Measurements from ENCODE around the gene GNG14. TPM values are rescaled to one million over a fixed set of nuclear protein-coding genes. Genes with fewer than 3 reads are reported as not detected.

GNG14 gene
- total RNA-seq, 3 donors from 2014 or later (not counting 1 experiment from before 2014, with no cell fraction given): not detected

DNA sequence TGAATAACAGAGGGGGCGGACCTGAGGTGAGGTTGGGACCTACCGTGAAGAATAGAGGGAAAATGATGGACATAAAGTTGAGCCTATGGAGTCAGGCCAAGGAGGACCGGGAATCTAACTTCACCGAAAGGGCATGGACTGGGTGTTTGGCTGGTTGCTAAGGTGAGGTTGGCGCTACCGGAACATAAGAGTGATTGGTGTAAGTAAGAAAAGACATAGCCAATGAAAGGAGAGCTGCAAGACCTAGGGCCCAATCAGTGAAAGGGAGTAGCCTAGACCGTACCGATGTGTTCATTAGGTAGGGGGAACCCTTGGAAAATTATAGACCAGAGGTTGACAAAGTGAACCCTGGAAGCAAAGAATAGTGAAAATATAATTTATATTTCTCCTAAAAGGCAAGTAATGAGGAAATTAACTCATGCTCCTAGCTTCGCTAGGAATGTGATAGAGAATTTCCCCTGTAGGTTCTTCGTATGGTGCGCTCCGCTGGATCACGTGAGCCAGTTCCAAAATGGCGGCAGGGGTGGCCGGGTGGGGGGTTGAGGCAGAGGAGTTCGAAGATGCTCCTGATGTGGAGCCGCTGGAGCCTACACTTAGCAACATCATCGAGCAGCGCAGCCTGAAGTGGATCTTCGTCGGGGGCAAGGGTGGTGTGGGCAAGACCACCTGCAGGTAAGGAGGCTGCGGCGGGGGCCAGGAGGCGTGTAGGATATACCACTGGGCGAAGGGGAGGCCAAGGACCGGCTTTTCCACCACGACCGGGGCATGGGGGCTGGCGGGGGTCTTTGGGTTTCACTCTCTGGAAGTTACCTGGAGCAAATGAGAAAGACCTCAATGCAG, 49.4 kb downstream of the GNG14 start, which contains the start of gene GET3:
Gene GET3 (plus strand): TSS at position 503 of the 840 bp plus-strand sequence. CDS start 9 bp downstream, at position 512.
- H3K27me3 ChIP-seq (ENCODE audit: control insufficient read depth, insufficient read depth, low read length): no peaks in the 10 kb centered on the region
- H3K36me3 ChIP-seq (ENCODE audit: control insufficient read depth, insufficient read depth, low read length): peaks cover 5% of the 10 kb centered on the region
- DNase-seq (peak; percentile 73 to 92), ATAC-seq (peak; percentile 72 to 85 (median 76))
- under 1% methylated on average over 29 of the region's 29 CpGs for WGBS (ENCODE audit: insufficient coverage)
- peak within 1 kb of the TSS; percentile 83 for H3K27ac ChIP-seq (ENCODE audit: low read length)
- intact Hi-C loops (cut with micrococcal nuclease): loop anchor here (2.0 kb wide), 1 partner anchor 56 kb away; no protein-coding TSS in a partner anchor
- H3K4me1 ChIP-seq (ENCODE audit: control insufficient read depth, insufficient read depth, low read length): peaks cover 43% of the 10 kb centered on the region
- H3K36me3 Mint-ChIP-seq: no peaks in the 10 kb centered on the region
- peak within 1 kb of the TSS; percentile 58 for H3K4me3 ChIP-seq (ENCODE audit: low read length)
- no peaks in the 10 kb centered on the region for H3K27me3 Mint-ChIP-seq (ENCODE audit: low read depth in 2 of 2)
- peak within 1 kb of the TSS; percentile 90 to 92 for H3K27ac Mint-ChIP-seq
- H3K9me3 Mint-ChIP-seq: no peaks in the 10 kb centered on the region
- no peaks in the 10 kb centered on the region for H3K9me3 ChIP-seq (ENCODE audit: control insufficient read depth, insufficient read depth, low read length)
- peak within 1 kb of the TSS; percentile 93 for H3K4me3 Mint-ChIP-seq
- H3K4me1 Mint-ChIP-seq: peaks cover 34 to 45% of the 10 kb centered on the region in 2 donors
- TF ChIP-seq CTCF (IDR thresholded peaks at IDR 0.05): no peak

DNA sequence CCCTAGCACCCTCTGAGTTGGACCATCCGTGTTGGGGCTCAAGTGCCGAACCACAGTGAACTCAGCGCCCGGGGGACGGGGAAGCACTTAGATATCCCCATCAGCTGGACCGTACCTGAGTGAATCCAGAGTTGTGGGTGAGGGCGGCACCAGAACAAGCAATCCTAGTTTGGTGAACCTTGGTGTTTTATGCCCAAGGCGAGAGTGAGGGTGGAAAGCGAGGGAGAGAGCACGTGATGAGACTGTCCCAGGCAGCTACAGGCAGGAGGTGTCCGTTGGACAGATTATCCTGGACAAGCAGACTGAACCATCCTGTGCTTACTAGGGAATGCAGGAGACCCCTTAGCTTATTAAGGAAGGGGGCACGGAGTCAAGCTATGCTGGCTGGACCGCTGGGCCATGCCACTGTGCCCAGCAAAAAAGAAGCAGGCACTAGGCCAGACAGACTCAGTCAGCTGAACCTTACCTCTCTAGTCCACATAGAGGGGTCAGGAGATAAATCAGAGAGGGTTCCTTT, 50.1 kb downstream of the GNG14 start:
- WGBS (ENCODE audit: insufficient coverage): 14% methylated on average over 13 of the region's 13 CpGs
- Mint-ChIP-seq H3K27ac (peak overlapping the region; percentile 90 to 92), H3K9me3 (no peaks in the 10 kb centered on the region)

More for the DNA sequence above, 50.1 kb downstream of the GNG14 start:
- Mint-ChIP-seq H3K4me3 (peak overlapping the region; percentile 93), H3K36me3 (no peaks in the 10 kb centered on the region), H3K4me1 (peaks cover 28 to 39% of the 10 kb centered on the region in 2 donors), H3K27me3 (ENCODE audit: low read depth in 2 of 2) (no peaks in the 10 kb centered on the region)
- peaks cover 4% of the 10 kb centered on the region for H3K36me3 ChIP-seq (ENCODE audit: control insufficient read depth, insufficient read depth, low read length)
- H3K4me3 ChIP-seq (ENCODE audit: low read length): peak overlapping the region; percentile 58
- no peaks in the 10 kb centered on the region for H3K27me3 ChIP-seq (ENCODE audit: control insufficient read depth, insufficient read depth, low read length)
- ATAC-seq (no peak), DNase-seq (no peak)
- H3K9me3 ChIP-seq (ENCODE audit: control insufficient read depth, insufficient read depth, low read length): no peaks in the 10 kb centered on the region
- intact Hi-C loops (cut with micrococcal nuclease): loop anchor here (2.0 kb wide), 1 partner anchor 55 kb away; no protein-coding TSS in a partner anchor
- peaks cover 36% of the 10 kb centered on the region for H3K4me1 ChIP-seq (ENCODE audit: control insufficient read depth, insufficient read depth, low read length)
- TF ChIP-seq CTCF (IDR thresholded peaks at IDR 0.05): no peak
- peak overlapping the region; percentile 83 for H3K27ac ChIP-seq (ENCODE audit: low read length)

Other genes starting within 250 kb of the GNG14 start
- 1 to 10 TPM; 3.5 to 6.1 (median 3.9) TPM for gene ZNF443, start 247.0 kb upstream of the GNG14 start, total RNA-seq
- 1 to 10 TPM; 4.1 to 4.7 (median 4.1) TPM for gene ZNF709, start 203.2 kb upstream of the GNG14 start, total RNA-seq
- 10 to 100 TPM; 22.0 to 27.1 (median 23.3) TPM for gene ZNF564, start 136.5 kb upstream of the GNG14 start, total RNA-seq
- gene ZNF490, start 77.2 kb upstream of the GNG14 start, total RNA-seq: 10 to 100 TPM; 12.0 to 21.4 (median 20.9) TPM
- gene ZNF791, start 77.1 kb upstream of the GNG14 start, total RNA-seq: 10 to 100 TPM; 52.6 to 62.0 (median 56.5) TPM
- 100 to 1,000 TPM; 107 to 118 (median 112) TPM for gene MAN2B1, start 21.3 kb upstream of the GNG14 start, total RNA-seq
- gene WDR83, start 21.2 kb upstream of the GNG14 start, total RNA-seq: 10 to 100 TPM; 17.0 to 25.8 (median 25.1) TPM
- 100 to 1,000 TPM; 143 to 193 (median 145) TPM for gene DHPS, start 6.1 kb upstream of the GNG14 start, total RNA-seq
- gene FBXW9, start 8.6 kb downstream of the GNG14 start, total RNA-seq: 1 to 10 TPM; 2.2 to 3.2 (median 2.9) TPM
- 10 to 100 TPM; 56.8 to 66.6 (median 58.2) TPM for gene TNPO2, start 35.9 kb downstream of the GNG14 start, total RNA-seq
- gene TRIR, start 46.7 kb downstream of the GNG14 start, total RNA-seq: 100 to 1,000 TPM; 217 to 228 (median 219) TPM
- gene GET3, start 49.5 kb downstream of the GNG14 start, total RNA-seq: 10 to 100 TPM; 42.2 to 51.3 (median 44.2) TPM
- not detected for gene BEST2, start 63.8 kb downstream of the GNG14 start, total RNA-seq
- gene HOOK2, start 87.6 kb downstream of the GNG14 start, total RNA-seq: 10 to 100 TPM; 13.3 to 15.3 (median 13.9) TPM
- 100 to 1,000 TPM; 781 to 903 (median 859) TPM for gene JUNB, start 103.5 kb downstream of the GNG14 start, total RNA-seq
- 10 to 100 TPM; 28.8 to 67.1 (median 66.9) TPM for gene PRDX2, start 113.8 kb downstream of the GNG14 start, total RNA-seq
- 1 to 10 TPM; 1.7 to 2.8 (median 2.2) TPM for gene THSD8, start 114.1 kb downstream of the GNG14 start, total RNA-seq
- 1 to 10 TPM; 6.6 to 8.7 (median 7.4) TPM for gene RNASEH2A, start 118.6 kb downstream of the GNG14 start, total RNA-seq
- not detected for gene RTBDN, start 146.6 kb downstream of the GNG14 start, total RNA-seq
- under 1 TPM in 2 of 3 donors, not detected in 1; 0.07 to 0.88 TPM for gene MAST1, start 150.5 kb downstream of the GNG14 start, total RNA-seq
- 10 to 100 TPM; 28.3 to 31.7 (median 31.2) TPM for gene DNASE2, start 193.5 kb downstream of the GNG14 start, total RNA-seq
- not detected for gene KLF1, start 199.2 kb downstream of the GNG14 start, total RNA-seq
- gene GCDH, start 203.2 kb downstream of the GNG14 start, total RNA-seq: 10 to 100 TPM; 35.9 to 41.7 (median 36.3) TPM
- 1 to 10 TPM in 1 of 3 donors, under 1 TPM in 2; 0.88 to 2.2 (median 0.92) TPM for gene SYCE2, start 231.3 kb downstream of the GNG14 start, total RNA-seq
- 10 to 100 TPM; 29.3 to 34.5 (median 32.0) TPM for gene FARSA, start 245.7 kb downstream of the GNG14 start, total RNA-seq

All from natural killer cell (primary cell).